Measurements from ENCODE around the gene LRGUK. TPM values are rescaled to one million over a fixed set of nuclear protein-coding genes. Genes with fewer than 3 reads are reported as not detected.

LRGUK gene
- total and polyA plus RNA-seq, 2 donors (not counting 1 experiment from before 2014, with no cell fraction given) = 0.27 to 0.49 TPM

- CTCF ChIA-PET = interaction anchor here (1.0 kb wide), 1 partner anchor 11 kb away, joined by 7 read pairs; no protein-coding TSS in a partner anchor
- H3K4me3 ChIP-seq (ENCODE audit: control extremely low read depth in 1 of 5, extremely low read depth in 1 of 5, insufficient read depth in 1 of 5, low read depth in 2 of 5, low read length in 4 of 5) = no peak overlapping the region
- Mint-ChIP-seq H3K4me3 (peak overlapping the region; percentile 3), H3K4me1 (peaks cover 12% of the 10 kb centered on the region), H3K27ac (no peak overlapping the region), H3K9me3 (ENCODE audit: insufficient read depth) (no peaks in the 10 kb centered on the region), H3K27me3 (peaks cover 45% of the 10 kb centered on the region)
- H3K27me3 ChIP-seq (replicated peaks in 1 of 4; ENCODE audit: control extremely low read depth in 1 of 4, control insufficient read depth in 3 of 4, insufficient read depth in 4 of 4, low read length in 3 of 4) = peaks cover 0 to 5% (median 0%) of the 10 kb centered on the region in 4 experiments
- no peaks in the 10 kb centered on the region for H3K36me3 ChIP-seq (replicated peaks in 1 of 2; ENCODE audit: control extremely low read depth in 1 of 2, control insufficient read depth in 1 of 2, extremely low read depth in 1 of 2, insufficient read depth in 2 of 2, low read length in 1 of 2)
- 42% methylated on average over 1 of the region's 2 CpGs for WGBS (ENCODE audit: insufficient coverage)
- no peak overlapping the region for H3K4me2 ChIP-seq (replicated peaks; ENCODE audit: low read depth, low read length, poor library complexity, severe bottlenecking)
- H4K20me1 ChIP-seq (ENCODE audit: control insufficient read depth, insufficient read depth, low read length, poor library complexity, severe bottlenecking) = no peaks in the 10 kb centered on the region
- DNase-seq (no peak), ATAC-seq (ENCODE audit: low read depth) (no peak)
- TF ChIP-seq EZH2 (IDR thresholded peaks at IDR 0.05; ENCODE audit: borderline replicate concordance, insufficient read depth, low read depth, low read length, poor library complexity, severe bottlenecking) = no peak
- TF ChIP-seq CTCF (IDR thresholded peaks at IDR 0.05) = no peak
- intact Hi-C loops (cut with micrococcal nuclease) = loop anchor here (5.0 kb wide), 1 partner anchor 1427 kb away; the partner anchor contains the start of gene NUP205
- H2AFZ ChIP-seq (ENCODE audit: insufficient read depth, low read depth, low read length, poor library complexity, severe bottlenecking) = no peak overlapping the region
- H3K9me3 ChIP-seq (ENCODE audit: control extremely low read depth in 1 of 3, control insufficient read depth in 2 of 3, insufficient read depth in 1 of 3, low read length in 2 of 3) = peaks cover 0 to 2% (median 0%) of the 10 kb centered on the region in 3 donors
- no peaks in the 10 kb centered on the region for H3K79me2 ChIP-seq (ENCODE audit: control insufficient read depth, insufficient read depth, low read length)
- H3K4me1 ChIP-seq (ENCODE audit: control insufficient read depth in 2 of 2, insufficient read depth in 2 of 2, low read length in 2 of 2) = peaks cover 8 to 11% of the 10 kb centered on the region in 2 donors
- H3K9ac ChIP-seq (ENCODE audit: low read length) = no peak overlapping the region
- no peak overlapping the region for H3K27ac ChIP-seq (ENCODE audit: low read length in 2 of 2)
- POLR2A ChIA-PET = no interaction called here
Measured at GRCh38 chr7:134129856-134130523, 2.9 kb downstream of the LRGUK start.

- H3K4me3 Mint-ChIP-seq = no peak overlapping the region
- Histone ChIP-seq H3K27ac (ENCODE audit: low read length in 2 of 2) (no peak overlapping the region), H3K79me2 (ENCODE audit: control insufficient read depth, insufficient read depth, low read length) (no peaks in the 10 kb centered on the region), H4K20me1 (ENCODE audit: control insufficient read depth, insufficient read depth, low read length, poor library complexity, severe bottlenecking) (no peaks in the 10 kb centered on the region), H3K9me3 (ENCODE audit: control extremely low read depth in 1 of 3, control insufficient read depth in 2 of 3, insufficient read depth in 1 of 3, low read length in 2 of 3) (no peaks in the 10 kb centered on the region), H3K4me1 (ENCODE audit: control insufficient read depth in 2 of 2, insufficient read depth in 2 of 2, low read length in 2 of 2) (no peaks in the 10 kb centered on the region), H3K4me3 (ENCODE audit: control extremely low read depth in 1 of 5, extremely low read depth in 1 of 5, insufficient read depth in 1 of 5, low read depth in 2 of 5, low read length in 4 of 5) (no peak overlapping the region), H2AFZ (ENCODE audit: insufficient read depth, low read depth, low read length, poor library complexity, severe bottlenecking) (no peak overlapping the region), H3K36me3 (replicated peaks in 1 of 2; ENCODE audit: control extremely low read depth in 1 of 2, control insufficient read depth in 1 of 2, extremely low read depth in 1 of 2, insufficient read depth in 2 of 2, low read length in 1 of 2) (no peaks in the 10 kb centered on the region), H3K27me3 (replicated peaks in 1 of 4; ENCODE audit: control extremely low read depth in 1 of 4, control insufficient read depth in 3 of 4, insufficient read depth in 4 of 4, low read length in 3 of 4) (no peaks in the 10 kb centered on the region), H3K4me2 (replicated peaks; ENCODE audit: low read depth, low read length, poor library complexity, severe bottlenecking) (no peak overlapping the region), H3K9ac (ENCODE audit: low read length) (no peak overlapping the region)
- no peaks in the 10 kb centered on the region for H3K9me3 Mint-ChIP-seq (ENCODE audit: insufficient read depth)
- CTCF ChIA-PET = no interaction called here
- TF ChIP-seq EZH2 (IDR thresholded peaks at IDR 0.05; ENCODE audit: borderline replicate concordance, insufficient read depth, low read depth, low read length, poor library complexity, severe bottlenecking) (no peak), CTCF (IDR thresholded peaks at IDR 0.05) (no peak)
- peaks cover 34% of the 10 kb centered on the region for H3K27me3 Mint-ChIP-seq
- WGBS (ENCODE audit: insufficient coverage) = 88% methylated on average over 2 of the region's 3 CpGs
- intact Hi-C loops (cut with micrococcal nuclease) = no loop called here
- POLR2A ChIA-PET = no interaction called here
- no peak for ATAC-seq (ENCODE audit: low read depth)
- DNase-seq = no peak
- no peak overlapping the region for H3K27ac Mint-ChIP-seq
- H3K4me1 Mint-ChIP-seq = no peaks in the 10 kb centered on the region
Measured at GRCh38 chr7:134134004-134134403, 6.9 kb downstream of the LRGUK start.
